Transverse colon (tissue), 4 donors: ENCODE measurements around the gene GBGT1. TPM values are rescaled to one million over a fixed set of nuclear protein-coding genes. Genes with fewer than 3 reads are reported as not detected.
"Not testable (repeated sequence)": the region's sequence is repeated elsewhere in the genome, so short reads cannot be mapped to it uniquely, and the experiment has no call there.

Source experiments
- DNase-seq: peaks from one replicate; pipeline ENCODE4 v3.0.0-alpha.2; 2019
- H3K27ac ChIP-seq, 4 donors: fragments of 200-600 bp; sonication (generic); 2 replicates each; pipeline ENCODE4 v1.5.1; 2016 to 2018; ENCODE audit warnings: inconsistent platforms in 4 of 4
- H3K27me3 ChIP-seq: fragments of 200-600 bp; sonication (generic); 2 replicates; pipeline ENCODE4 v1.5.1; 2017; ENCODE audit warnings: inconsistent platforms
- H3K36me3 ChIP-seq, 4 donors: fragments of 200-600 bp; sonication (generic); 2 replicates each; pipeline ENCODE4 v1.5.1; 2017 to 2019; ENCODE audit warnings: inconsistent platforms in 4 of 4
- H3K4me1 ChIP-seq, 4 donors: fragments of 200-600 bp; sonication (generic); 2 replicates each; pipeline ENCODE4 v1.5.1; 2017 to 2020; ENCODE audit warnings: inconsistent platforms in 4 of 4
- H3K4me3 ChIP-seq, 4 donors: fragments of 200-600 bp; sonication (generic); 1 replicate in 1 of 4; 2 replicates in 3 of 4; pipeline versions ENCODE4 v1.5.1 to v1.6.1; 2017 to 2019; ENCODE audit warnings: inconsistent platforms in 4 of 4
- H3K9me3 ChIP-seq, 2 donors: fragments of 200-600 bp; sonication (generic); 2 replicates each; pipeline ENCODE4 v1.5.1; 2017 to 2019; ENCODE audit warnings: inconsistent platforms in 2 of 2
- CTCF ChIP-seq, 5 experiments: fragments of 200-600 bp in 3 of 5; fragments of 450-650 bp in 2 of 5; sonication (generic) in 3 of 5; IDR thresholded peaks; 1 replicate in 2 of 5; 2 replicates in 3 of 5; pipeline ENCODE4 v1.5.1; 2016 to 2017; ENCODE audit warnings: antibody characterized with exemption in 5 of 5, inconsistent platforms in 3 of 5, mild to moderate bottlenecking in 2 of 5, moderate library complexity in 1 of 5
- EP300 ChIP-seq: sonication (generic); formaldehyde crosslinking; IDR thresholded peaks from one replicate; pipeline ENCODE4 v1.6.1; 2017; ENCODE audit warnings: antibody characterized with exemption, low read depth
- POLR2A ChIP-seq: fragments of 450-650 bp; IDR thresholded peaks from one replicate; pipeline ENCODE4 v1.6.1; 2016; ENCODE audit warnings: antibody characterized with exemption, mild to moderate bottlenecking, moderate library complexity
- POLR2AphosphoS5 ChIP-seq, 3 donors: sonication (generic); formaldehyde crosslinking; IDR thresholded peaks; one replicate each; pipeline ENCODE4 v1.6.1; 2016; ENCODE audit warnings: antibody characterized with exemption in 3 of 3
- WGBS, 2 donors: methylation state at CpG; one replicate each; pipeline ENCODE4 v1.1.5; 2018; ENCODE audit warnings: low coverage in 1 of 2; 5-methylcytosine and 5-hydroxymethylcytosine counted together
- in situ Hi-C, 4 donors: fragments of 200-750 bp; cut with MboI; loops; one replicate each; pipeline versions ENCODE4 v1.15.0 to v1.15.1; 2017; ENCODE audit warnings: low sequenced_read_pairs in 3 of 4, low pct_ligation_motif_present in 1 of 4, low pct_unique_long_range_greater_than_20kb in 1 of 4
- intact Hi-C: fragments of 100-400 bp; cut with DNase I; formaldehyde crosslinking; loops from one replicate; pipeline ENCODE4 v1.15.1; 2023; ENCODE audit warnings: low total_unique reads
- total RNA-seq, 4 donors: library from RNA; depleted of rRNA; stranded (reverse); fragments of >200 nt; gene quantifications; one replicate each; pipeline ENCODE4 v1.1.0, GENCODE V29; 2016

The GBGT1 gene
- total RNA-seq, 4 donors from 2014 or later, result 4.1 to 15.7 (median 11.8) TPM

GRCh38 chr9:133173056-133173455, 9.3 kb upstream of the GBGT1 start:
- H3K27ac ChIP-seq, result no peak overlapping the region
- TF ChIP-seq POLR2A (no peak), POLR2AphosphoS5 (IDR thresholded peaks at IDR 0.05) (no peak), EP300 (no peak)
- in situ Hi-C loops, result loop anchor here in 1 of 4 donors (10.0 kb wide), 1 partner anchor 138 kb away; the partner anchor contains the start of gene GTF3C5
- 76 to 83% methylated on average over 3 to 7 of the region's 7 CpGs for WGBS, 2 donors
- DNase-seq, result no peak
- peaks cover 9% of the 10 kb centered on the region for H3K27me3 ChIP-seq
- H3K4me3 ChIP-seq, result no peak overlapping the region
- intact Hi-C loops, result no loop called here
- no peaks in the 10 kb centered on the region for H3K9me3 ChIP-seq
- H3K36me3 ChIP-seq, result no peaks in the 10 kb centered on the region
- no peaks in the 10 kb centered on the region for H3K4me1 ChIP-seq

- no peak overlapping the region for H3K4me3 ChIP-seq
- WGBS, 2 donors, result 80% methylated on average over 28 of the region's 29 CpGs; no CpG with 5 or more reads in 1 of the 2 donors
- no peak overlapping the region for H3K27ac ChIP-seq
- H3K27me3 ChIP-seq, result peaks cover 6% of the 10 kb centered on the region
- no peaks in the 10 kb centered on the region for H3K36me3 ChIP-seq
- H3K4me1 ChIP-seq, result no peaks in the 10 kb centered on the region
- intact Hi-C loops (no loop called here), in situ Hi-C loops (loop anchor here in 1 of 4 donors (10.0 kb wide), 1 partner anchor 137 kb away; the partner anchor contains the start of gene GTF3C5)
- TF ChIP-seq POLR2A, result no peak
- no peak for TF ChIP-seq POLR2AphosphoS5 (IDR thresholded peaks at IDR 0.05)
- no peak for TF ChIP-seq CTCF (IDR thresholded peaks at IDR 0.05)
- TF ChIP-seq EP300, result no peak
- DNase-seq, result no peak
- H3K9me3 ChIP-seq, result no peaks in the 10 kb centered on the region
Observed at GRCh38 chr9:133171161-133171961, 7.6 kb upstream of the GBGT1 start.

- intact Hi-C loops (no loop called here), in situ Hi-C loops (loop anchor here in 1 of 4 donors (10.0 kb wide), 1 partner anchor 136 kb away; the partner anchor contains the start of gene GTF3C5)
- H3K36me3 ChIP-seq, result no peaks in the 10 kb centered on the region
- H3K27me3 ChIP-seq, result peaks cover 4% of the 10 kb centered on the region
- 88 to 93% methylated on average over 3 to 11 of the region's 11 CpGs for WGBS, 2 donors
- TF ChIP-seq CTCF (IDR thresholded peaks at IDR 0.05), result no peak
- TF ChIP-seq EP300, result no peak
- TF ChIP-seq POLR2A, result no peak
- TF ChIP-seq POLR2AphosphoS5 (IDR thresholded peaks at IDR 0.05), result no peak
- no peaks in the 10 kb centered on the region for H3K4me1 ChIP-seq
- H3K4me3 ChIP-seq, result no peak overlapping the region
- H3K27ac ChIP-seq, result no peak overlapping the region
- H3K9me3 ChIP-seq, result no peaks in the 10 kb centered on the region
- DNase-seq, result no peak
Observed at GRCh38 chr9:133170716-133171115, 7.0 kb upstream of the GBGT1 start.

- H3K4me3 ChIP-seq, H3K36me3 ChIP-seq, H3K4me1 ChIP-seq, H3K9me3 ChIP-seq, H3K27ac ChIP-seq, H3K27me3 ChIP-seq, intact Hi-C loops, DNase-seq: not testable (repeated sequence)
- in situ Hi-C loops, result loop anchor here in 1 of 4 donors (10.0 kb wide), 1 partner anchor 135 kb away; the partner anchor contains the start of gene GTF3C5
- 80 to 92% methylated on average over 2 to 12 of the region's 12 CpGs for WGBS, 2 donors
Observed at GRCh38 chr9:133169687-133170086, 6.0 kb upstream of the GBGT1 start.

GRCh38 chr9:133169102-133169501, 5.4 kb upstream of the GBGT1 start:
- Histone ChIP-seq H3K4me3 (no peak overlapping the region), H3K27me3 (peaks cover 4% of the 10 kb centered on the region), H3K4me1 (peaks cover 0 to 6% (median 3%) of the 10 kb centered on the region in 4 donors), H3K36me3 (no peaks in the 10 kb centered on the region), H3K27ac (no peak overlapping the region), H3K9me3 (no peaks in the 10 kb centered on the region)
- TF ChIP-seq POLR2AphosphoS5 (IDR thresholded peaks at IDR 0.05) (no peak), EP300 (no peak), CTCF (IDR thresholded peaks at IDR 0.05) (no peak), POLR2A (no peak)
- WGBS, 2 donors, result 83 to 96% methylated on average over 2 to 13 of the region's 13 CpGs
- no peak for DNase-seq
- intact Hi-C loops (no loop called here), in situ Hi-C loops (no loop called here)
